ENCODE measurements around the gene WWOX.

The WWOX gene

DNA sequence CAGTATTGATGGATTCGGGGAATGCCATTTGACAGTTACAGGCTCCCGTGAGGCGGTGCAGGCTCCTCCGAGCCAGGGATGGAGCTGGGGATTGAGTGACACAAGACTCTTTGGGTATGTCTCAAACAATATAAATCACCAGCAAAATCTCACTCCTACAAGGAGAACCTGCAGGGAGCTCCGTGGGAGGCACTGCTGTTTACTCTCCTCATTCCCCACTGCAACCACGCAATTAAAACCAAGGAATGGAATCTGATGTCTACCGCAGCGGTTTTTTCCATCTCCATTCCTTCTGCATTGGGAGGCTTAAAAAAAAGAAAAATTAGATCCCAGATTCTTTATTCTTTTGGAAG, 157.9 kb downstream of the WWOX start:
- Histone ChIP-seq H3K36me3 (ENCODE audit: insufficient read depth, low read length) (no peaks in the 10 kb centered on the region), H3K4me1 (ENCODE audit: insufficient read depth, low read length) (no peaks in the 10 kb centered on the region), H3K27ac (ENCODE audit: low read length) (no peak overlapping the region), H3K79me2 (ENCODE audit: insufficient read depth, low read length) (no peaks in the 10 kb centered on the region), H3K9ac (ENCODE audit: low read depth, low read length) (no peak overlapping the region), H3K4me3 (ENCODE audit: low read depth in 1 of 2, low read length in 2 of 2) (no peak overlapping the region), H3K27me3 (ENCODE audit: insufficient read depth, low read length, poor library complexity) (no peaks in the 10 kb centered on the region), H4K20me1 (ENCODE audit: insufficient read depth, low read length) (peaks cover 3% of the 10 kb centered on the region; the same call in 1 of the 2 replicates), H2AFZ (ENCODE audit: low read depth, low read length) (no peak overlapping the region), H3K9me3 (ENCODE audit: insufficient read depth, low read length, severe bottlenecking) (no peaks in the 10 kb centered on the region), H3K4me2 (ENCODE audit: insufficient read depth, low read length) (no peak overlapping the region)
- DNase-seq (no peak), ATAC-seq (ENCODE audit: insufficient read depth, low read depth) (no peak)
- no peak for TF ChIP-seq EZH2 (IDR thresholded peaks at IDR 0.05; ENCODE audit: borderline replicate concordance, low read depth, low read length, severe bottlenecking)

- Histone ChIP-seq H3K4me1 (ENCODE audit: insufficient read depth, low read length) (no peaks in the 10 kb centered on the region), H4K20me1 (ENCODE audit: insufficient read depth, low read length) (peaks cover 3% of the 10 kb centered on the region; the same call in 1 of the 2 replicates), H3K4me3 (ENCODE audit: low read depth in 1 of 2, low read length in 2 of 2) (no peak overlapping the region), H3K9ac (ENCODE audit: low read depth, low read length) (no peak overlapping the region), H3K79me2 (ENCODE audit: insufficient read depth, low read length) (no peaks in the 10 kb centered on the region), H3K9me3 (ENCODE audit: insufficient read depth, low read length, severe bottlenecking) (no peaks in the 10 kb centered on the region), H2AFZ (ENCODE audit: low read depth, low read length) (no peak overlapping the region), H3K36me3 (ENCODE audit: insufficient read depth, low read length) (no peaks in the 10 kb centered on the region), H3K4me2 (ENCODE audit: insufficient read depth, low read length) (no peak overlapping the region), H3K27me3 (ENCODE audit: insufficient read depth, low read length, poor library complexity) (no peaks in the 10 kb centered on the region), H3K27ac (ENCODE audit: low read length) (no peak overlapping the region)
- ATAC-seq (ENCODE audit: insufficient read depth, low read depth) = no peak
- no peak for DNase-seq
- no peak for TF ChIP-seq EZH2 (IDR thresholded peaks at IDR 0.05; ENCODE audit: borderline replicate concordance, low read depth, low read length, severe bottlenecking)
- TF ChIP-seq, protein P1, sequence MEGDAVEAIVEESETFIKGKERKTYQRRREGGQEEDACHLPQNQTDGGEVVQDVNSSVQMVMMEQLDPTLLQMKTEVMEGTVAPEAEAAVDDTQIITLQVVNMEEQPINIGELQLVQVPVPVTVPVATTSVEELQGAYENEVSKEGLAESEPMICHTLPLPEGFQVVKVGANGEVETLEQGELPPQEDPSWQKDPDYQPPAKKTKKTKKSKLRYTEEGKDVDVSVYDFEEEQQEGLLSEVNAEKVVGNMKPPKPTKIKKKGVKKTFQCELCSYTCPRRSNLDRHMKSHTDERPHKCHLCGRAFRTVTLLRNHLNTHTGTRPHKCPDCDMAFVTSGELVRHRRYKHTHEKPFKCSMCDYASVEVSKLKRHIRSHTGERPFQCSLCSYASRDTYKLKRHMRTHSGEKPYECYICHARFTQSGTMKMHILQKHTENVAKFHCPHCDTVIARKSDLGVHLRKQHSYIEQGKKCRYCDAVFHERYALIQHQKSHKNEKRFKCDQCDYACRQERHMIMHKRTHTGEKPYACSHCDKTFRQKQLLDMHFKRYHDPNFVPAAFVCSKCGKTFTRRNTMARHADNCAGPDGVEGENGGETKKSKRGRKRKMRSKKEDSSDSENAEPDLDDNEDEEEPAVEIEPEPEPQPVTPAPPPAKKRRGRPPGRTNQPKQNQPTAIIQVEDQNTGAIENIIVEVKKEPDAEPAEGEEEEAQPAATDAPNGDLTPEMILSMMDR (IDR thresholded peaks at IDR 0.05; ENCODE audit: borderline replicate concordance, extremely low read depth, low read length, poor library complexity, severe bottlenecking) = no peak
These were observed 159.1 kb downstream of the WWOX start for GRCh38 chr16:78258375-78259065.

DNA sequence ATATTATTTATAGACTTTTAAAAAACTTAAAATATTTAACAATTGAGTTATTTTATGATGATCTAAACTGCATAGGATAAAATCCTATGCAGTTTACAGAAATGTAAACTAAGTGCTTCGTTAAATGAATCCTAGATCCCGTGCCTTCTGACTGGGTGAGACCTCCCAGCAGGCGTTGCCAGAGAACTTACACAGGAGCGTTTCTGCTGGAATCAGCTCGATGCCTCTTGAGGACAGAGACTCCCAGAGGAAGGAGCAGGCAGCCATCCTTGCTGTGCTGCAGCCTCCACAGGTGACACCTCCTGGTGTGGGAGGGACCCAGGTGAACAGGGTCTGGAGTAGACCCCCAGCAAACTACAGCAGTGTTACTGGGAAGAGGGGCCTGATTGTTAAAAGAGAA, 160.4 kb downstream of the WWOX start:
- no peaks in the 10 kb centered on the region for H3K9me3 ChIP-seq (ENCODE audit: insufficient read depth, low read length, severe bottlenecking)
- no peak overlapping the region for H3K9ac ChIP-seq (ENCODE audit: low read depth, low read length)
- no peak overlapping the region for H3K27ac ChIP-seq (ENCODE audit: low read length)
- H3K79me2 ChIP-seq (ENCODE audit: insufficient read depth, low read length) = no peaks in the 10 kb centered on the region
- H4K20me1 ChIP-seq (ENCODE audit: insufficient read depth, low read length) = 0 out of 2 replicates have a peak, but pooled peaks cover 3% of the 10 kb centered on the region
- H3K4me2 ChIP-seq (ENCODE audit: insufficient read depth, low read length) = no peak overlapping the region
- no peaks in the 10 kb centered on the region; the same call in 1 of the 2 replicates for H3K36me3 ChIP-seq (ENCODE audit: insufficient read depth, low read length)
- no peak overlapping the region for H2AFZ ChIP-seq (ENCODE audit: low read depth, low read length)
- no peak for TF ChIP-seq EZH2 (IDR thresholded peaks at IDR 0.05; ENCODE audit: borderline replicate concordance, low read depth, low read length, severe bottlenecking)
- TF ChIP-seq, protein P1 (IDR thresholded peaks at IDR 0.05; ENCODE audit: borderline replicate concordance, extremely low read depth, low read length, poor library complexity, severe bottlenecking) = no peak
- H3K4me3 ChIP-seq (ENCODE audit: low read depth in 1 of 2, low read length in 2 of 2) = no peak overlapping the region
- DNase-seq = no peak
- H3K4me1 ChIP-seq (ENCODE audit: insufficient read depth, low read length) = no peaks in the 10 kb centered on the region
- H3K27me3 ChIP-seq (ENCODE audit: insufficient read depth, low read length, poor library complexity) = no peaks in the 10 kb centered on the region
- no peak for ATAC-seq (ENCODE audit: insufficient read depth, low read depth)

GRCh38 chr16:78264642-78265041, 165.2 kb downstream of the WWOX start:
- no peak for DNase-seq
- no peak for TF ChIP-seq EZH2 (IDR thresholded peaks at IDR 0.05; ENCODE audit: borderline replicate concordance, low read depth, low read length, severe bottlenecking)
- TF ChIP-seq, protein P1 (IDR thresholded peaks at IDR 0.05; ENCODE audit: borderline replicate concordance, extremely low read depth, low read length, poor library complexity, severe bottlenecking) = no peak
- H3K79me2 ChIP-seq (ENCODE audit: insufficient read depth, low read length) = no peaks in the 10 kb centered on the region
- no peaks in the 10 kb centered on the region; the same call in 1 of the 2 replicates for H3K36me3 ChIP-seq (ENCODE audit: insufficient read depth, low read length)
- ATAC-seq (ENCODE audit: insufficient read depth, low read depth) = no peak
- H3K4me1 ChIP-seq (ENCODE audit: insufficient read depth, low read length) = no peaks in the 10 kb centered on the region
- H3K9me3 ChIP-seq (ENCODE audit: insufficient read depth, low read length, severe bottlenecking) = no peaks in the 10 kb centered on the region
- H3K4me2 ChIP-seq (ENCODE audit: insufficient read depth, low read length) = no peak overlapping the region
- H3K27ac ChIP-seq (ENCODE audit: low read length) = no peak overlapping the region
- no peak overlapping the region for H3K9ac ChIP-seq (ENCODE audit: low read depth, low read length)
- H3K4me3 ChIP-seq (ENCODE audit: low read depth in 1 of 2, low read length in 2 of 2) = no peak overlapping the region
- H3K27me3 ChIP-seq (ENCODE audit: insufficient read depth, low read length, poor library complexity) = no peaks in the 10 kb centered on the region
- H2AFZ ChIP-seq (ENCODE audit: low read depth, low read length) = no peak overlapping the region
- no peaks in the 10 kb centered on the region for H4K20me1 ChIP-seq (ENCODE audit: insufficient read depth, low read length)
